Trophoblast cell (in vitro differentiated cells and primary cell): ENCODE data around the gene RASGRF1.

Source experiments
- DNase-seq, 2 donors: peaks; one replicate each; pipeline ENCODE4 v3.0.0-alpha.2; 2016
- H2AFZ ChIP-seq: 2 replicates; pipeline ENCODE4 v1.6.1; 2013; ENCODE audit warnings: low read length, moderate library complexity, mild to moderate bottlenecking; ENCODE audit not compliant: insufficient read depth, poor library complexity
- H2AK5ac ChIP-seq: 2 replicates; pipeline ENCODE4 v1.6.1; 2013; ENCODE audit warnings: mild to moderate bottlenecking, low read length
- H2BK120ac ChIP-seq: 2 replicates; pipeline ENCODE4 v1.6.1; 2013; ENCODE audit warnings: low read length, mild to moderate bottlenecking, moderate library complexity; ENCODE audit not compliant: insufficient read depth, poor library complexity
- H2BK12ac ChIP-seq: 2 replicates; pipeline ENCODE4 v1.6.1; 2013; ENCODE audit warnings: mild to moderate bottlenecking, low read length, moderate library complexity
- H2BK5ac ChIP-seq: 2 replicates; pipeline ENCODE4 v1.6.1; 2013; ENCODE audit warnings: low read length, low read depth, moderate library complexity, mild to moderate bottlenecking; ENCODE audit not compliant: poor library complexity
- H3K14ac ChIP-seq: 2 replicates; pipeline ENCODE4 v1.6.1; 2013; ENCODE audit warnings: mild to moderate bottlenecking, low read length
- H3K18ac ChIP-seq: 2 replicates; pipeline ENCODE4 v1.6.1; 2013; ENCODE audit warnings: mild to moderate bottlenecking, low read length
- H3K23ac ChIP-seq: 2 replicates; pipeline ENCODE4 v1.6.1; 2013; ENCODE audit warnings: low read length
- H3K27ac ChIP-seq: 2 replicates; pipeline ENCODE4 v1.5.1; 2013; ENCODE audit warnings: low read depth, mild to moderate bottlenecking, inconsistent platforms, low read length, moderate library complexity
- H3K27me3 ChIP-seq: 2 replicates; pipeline ENCODE4 v1.6.1; 2013; ENCODE audit warnings: inconsistent platforms, mild to moderate bottlenecking, low read length, moderate library complexity; ENCODE audit not compliant: insufficient read depth
- H3K36me3 ChIP-seq, 2 experiments: 1 replicate in 1 of 2; 2 replicates in 1 of 2; pipeline ENCODE4 v1.6.1; 2013; ENCODE audit warnings: low read length in 2 of 2, mild to moderate bottlenecking in 2 of 2, moderate library complexity in 1 of 2; ENCODE audit not compliant: insufficient read depth in 2 of 2, control insufficient read depth in 1 of 2
- H3K4ac ChIP-seq: 2 replicates; pipeline ENCODE4 v1.6.1; 2013; ENCODE audit warnings: low read depth, mild to moderate bottlenecking, low read length, moderate library complexity
- H3K4me1 ChIP-seq, 2 experiments: 1 replicate in 1 of 2; 2 replicates in 1 of 2; pipeline ENCODE4 v1.6.1; 2013; ENCODE audit warnings: low read length in 2 of 2, mild to moderate bottlenecking in 2 of 2, moderate library complexity in 1 of 2; ENCODE audit not compliant: insufficient read depth in 2 of 2, control insufficient read depth in 1 of 2
- H3K4me2 ChIP-seq: 2 replicates; pipeline ENCODE4 v1.6.1; 2013; ENCODE audit warnings: inconsistent platforms, mild to moderate bottlenecking, low read length, moderate library complexity
- H3K4me3 ChIP-seq: 2 replicates; pipeline ENCODE4 v1.5.1; 2013; ENCODE audit warnings: mild to moderate bottlenecking, low read depth, low read length, inconsistent platforms
- H3K79me1 ChIP-seq: one replicate; pipeline ENCODE4 v1.6.1; 2013; ENCODE audit warnings: low read length
- H3K79me2 ChIP-seq: 2 replicates; pipeline ENCODE4 v1.6.1; 2013; ENCODE audit warnings: low read length, mild to moderate bottlenecking; ENCODE audit not compliant: control insufficient read depth, insufficient read depth, poor library complexity
- H3K9ac ChIP-seq: 2 replicates; pipeline ENCODE4 v1.6.1; 2013; ENCODE audit warnings: mild to moderate bottlenecking, low read length
- H3K9me3 ChIP-seq: 2 replicates; pipeline ENCODE4 v1.6.1; 2013; ENCODE audit warnings: low read depth, mild to moderate bottlenecking, control low read depth, inconsistent platforms, low read length; ENCODE audit not compliant: insufficient read depth
- H4K12ac ChIP-seq: 2 replicates; pipeline ENCODE4 v1.6.1; 2013; ENCODE audit warnings: low read depth, mild to moderate bottlenecking, low read length, moderate library complexity
- H4K8ac ChIP-seq: 2 replicates; pipeline ENCODE4 v1.6.1; 2013; ENCODE audit warnings: low read depth, mild to moderate bottlenecking, low read length, moderate library complexity
- H4K91ac ChIP-seq: one replicate; pipeline ENCODE4 v1.6.1; 2013; ENCODE audit warnings: low read depth, mild to moderate bottlenecking, low read length, moderate library complexity
- WGBS: extraction: QIAGEN DNeasy Blood & Tissue Kit; methylation state at CpG from one replicate; pipeline ENCODE4 v1.1.7; 2013; ENCODE audit warnings: missing lambda C conversion rate; ENCODE audit not compliant: insufficient read length, insufficient coverage; ENCODE audit errors: extremely low coverage; 5-methylcytosine and 5-hydroxymethylcytosine counted together

Gene RASGRF1

DNA sequence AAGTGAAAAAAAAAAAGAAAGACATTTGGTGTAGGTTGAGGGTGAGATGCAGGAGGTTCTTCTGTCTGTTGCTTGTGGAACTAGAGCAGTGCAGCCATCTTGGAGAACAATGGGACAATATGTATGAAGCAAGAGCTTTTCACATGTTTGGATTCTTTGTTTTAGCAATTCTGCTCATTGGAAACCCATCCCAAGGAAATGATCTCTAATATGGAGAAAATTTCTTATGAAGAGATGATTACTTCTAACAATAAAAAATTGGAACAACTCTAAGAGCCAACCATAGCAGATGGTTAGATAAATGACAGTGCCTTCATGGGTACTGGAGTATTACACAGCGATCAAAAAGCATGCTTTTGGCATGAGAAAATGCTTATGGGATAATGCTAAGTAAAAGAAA is 56.3 kb downstream of the RASGRF1 start:
- Histone ChIP-seq H3K79me2 (no peaks in the 10 kb centered on the region), H2BK5ac (no peak overlapping the region), H2BK120ac (no peak overlapping the region), H3K27me3 (no peaks in the 10 kb centered on the region), H3K36me3 (no peaks in the 10 kb centered on the region), H3K79me1 (no peaks in the 10 kb centered on the region), H4K8ac (no peak overlapping the region), H2AFZ (no peak overlapping the region), H3K4me1 (peaks cover 13 to 17% of the 10 kb centered on the region in 2 experiments), H3K4me3 (no peak overlapping the region), H3K4me2 (no peak overlapping the region), H3K4ac (no peak overlapping the region), H4K12ac (no peak overlapping the region), H3K18ac (no peak overlapping the region), H2AK5ac (no peak overlapping the region), H3K9me3 (peaks cover 3% of the 10 kb centered on the region), H4K91ac (no peak overlapping the region), H3K9ac (no peak overlapping the region), H2BK12ac (no peak overlapping the region), H3K23ac (no peak overlapping the region), H3K27ac (no peak overlapping the region), H3K14ac (no peak overlapping the region)
- WGBS, result no CpG with 5 or more reads among the region's 1 CpG
- no peak for DNase-seq

- Histone ChIP-seq H2BK12ac (peak overlapping the region; percentile 25), H2BK5ac (no peak overlapping the region), H3K9ac (no peak overlapping the region), H2AFZ (no peak overlapping the region), H3K79me1 (no peaks in the 10 kb centered on the region), H3K18ac (no peak overlapping the region), H3K4me3 (no peak overlapping the region), H3K4me1 (peaks cover 13 to 17% of the 10 kb centered on the region in 2 experiments), H4K91ac (no peak overlapping the region), H4K8ac (no peak overlapping the region), H3K4ac (no peak overlapping the region), H3K36me3 (no peaks in the 10 kb centered on the region), H3K14ac (peak overlapping the region; percentile 26), H3K4me2 (no peak overlapping the region), H3K9me3 (peaks cover 3% of the 10 kb centered on the region), H3K27me3 (no peaks in the 10 kb centered on the region), H2AK5ac (no peak overlapping the region), H2BK120ac (no peak overlapping the region), H4K12ac (no peak overlapping the region), H3K27ac (no peak overlapping the region), H3K23ac (no peak overlapping the region), H3K79me2 (no peaks in the 10 kb centered on the region)
- WGBS, result no CpG with 5 or more reads among the region's 6 CpGs
- DNase-seq, result peak in 1 of 2 donors; percentile 3
These were observed 57.9 kb downstream of the RASGRF1 start for GRCh38 chr15:79032656-79033055.

GRCh38 chr15:79031821-79032220 is 58.8 kb downstream of the RASGRF1 start:
- no peak overlapping the region for H2BK120ac ChIP-seq
- H3K14ac ChIP-seq, result no peak overlapping the region
- no CpG with 5 or more reads among the region's 12 CpGs for WGBS
- no peak overlapping the region for H3K27ac ChIP-seq
- H3K18ac ChIP-seq, result no peak overlapping the region
- no peaks in the 10 kb centered on the region for H3K36me3 ChIP-seq
- H3K9ac ChIP-seq, result no peak overlapping the region
- no peak overlapping the region for H2AK5ac ChIP-seq
- no peak overlapping the region for H3K4me2 ChIP-seq
- H3K4ac ChIP-seq, result no peak overlapping the region
- DNase-seq, result no peak
- H4K12ac ChIP-seq, result no peak overlapping the region
- H3K4me1 ChIP-seq, result peaks cover 10 to 17% of the 10 kb centered on the region in 2 experiments
- no peak overlapping the region for H4K8ac ChIP-seq
- no peak overlapping the region for H3K4me3 ChIP-seq
- H3K9me3 ChIP-seq, result peaks cover 3% of the 10 kb centered on the region
- H2AFZ ChIP-seq, result no peak overlapping the region
- no peak overlapping the region for H3K23ac ChIP-seq
- no peak overlapping the region for H2BK12ac ChIP-seq
- H3K27me3 ChIP-seq, result no peaks in the 10 kb centered on the region
- H2BK5ac ChIP-seq, result no peak overlapping the region
- H3K79me1 ChIP-seq, result no peaks in the 10 kb centered on the region
- no peaks in the 10 kb centered on the region for H3K79me2 ChIP-seq
- peak overlapping the region; percentile 3 for H4K91ac ChIP-seq

DNA sequence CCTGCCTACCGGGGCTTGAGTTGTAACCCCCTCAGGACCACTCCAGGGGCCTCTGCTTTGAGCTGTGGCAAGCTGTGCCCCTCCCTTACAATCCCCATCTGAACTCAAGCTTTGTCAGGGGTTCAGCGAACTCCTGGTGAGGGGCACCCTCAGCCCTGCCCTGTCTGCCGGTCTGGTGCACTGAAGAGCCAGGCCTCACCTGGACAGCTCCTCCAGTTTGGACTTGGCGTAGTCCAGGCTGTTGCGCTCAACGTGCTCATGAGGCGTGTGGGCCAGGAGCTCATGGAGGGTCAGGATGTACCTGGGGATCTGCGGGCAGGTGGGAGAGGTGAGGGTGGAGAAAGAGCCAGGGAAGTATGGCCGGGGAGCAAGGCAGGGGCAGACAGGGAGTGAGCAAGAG is 59.4 kb downstream of the RASGRF1 start:
- Histone ChIP-seq H3K4me2 (no peak overlapping the region), H3K9me3 (peaks cover 3% of the 10 kb centered on the region), H4K8ac (no peak overlapping the region), H3K27me3 (no peaks in the 10 kb centered on the region), H3K4me1 (peaks cover 6 to 13% of the 10 kb centered on the region in 2 experiments), H2AK5ac (no peak overlapping the region), H3K79me1 (no peaks in the 10 kb centered on the region), H2BK120ac (no peak overlapping the region), H3K14ac (no peak overlapping the region), H4K12ac (no peak overlapping the region), H2BK12ac (no peak overlapping the region), H2AFZ (no peak overlapping the region), H3K79me2 (no peaks in the 10 kb centered on the region), H3K23ac (no peak overlapping the region), H3K18ac (no peak overlapping the region), H3K4ac (no peak overlapping the region), H2BK5ac (no peak overlapping the region), H3K4me3 (no peak overlapping the region), H3K27ac (no peak overlapping the region), H4K91ac (no peak overlapping the region), H3K36me3 (no peaks in the 10 kb centered on the region), H3K9ac (no peak overlapping the region)
- DNase-seq, result no peak
- whole genome bisulfite sequencing, result no CpG with 5 or more reads among the region's 9 CpGs
